ENCODE measurements around the gene ERG28.

- TF ChIP-seq EZH2 (IDR thresholded peaks at IDR 0.05; ENCODE audit: borderline replicate concordance) = no peak
- TF ChIP-seq CTCF (IDR thresholded peaks at IDR 0.05; ENCODE audit: poor library complexity) = no peak
- TF ChIP-seq EZH2phosphoT487 (IDR thresholded peaks at IDR 0.05; ENCODE audit: low read depth, severe bottlenecking, unreplicated experiment) = no peak
Measured at GRCh38 chr14:75690010-75690409, 29.3 kb upstream of the ERG28 start.

Measured in hepatocyte (in vitro differentiated cells).